ENCODE data around the gene GMDS. TPM values are rescaled to one million over a fixed set of nuclear protein-coding genes. Genes with fewer than 3 reads are reported as not detected.

Gene GMDS
- total and polyA plus RNA-seq, 2 of the 4 experiments (the other 2 are of a cell fraction), result 7.3 to 21.9 TPM

GRCh38 chr6:1607516-1608221 is 637.7 kb downstream of the GMDS start:
- ATAC-seq (ENCODE audit: low read depth) (no peak), DNase-seq (no peak)
- WGBS, 2 experiments (ENCODE audit: extremely low coverage in 2 of 2, insufficient read length in 1 of 2), result 53% methylated on average over 16 of the region's 32 CpGs; no CpG with 5 or more reads in 1 of the 2 experiments
- Histone ChIP-seq H3K9me1 (ENCODE audit: insufficient read depth, low read length) (no peaks in the 10 kb centered on the region), H3K27ac (ENCODE audit: insufficient read depth, low read length) (no peak overlapping the region), H2AFZ (replicated peaks; ENCODE audit: low read length, poor library complexity) (peak overlapping the region; percentile 18), H2BK20ac (ENCODE audit: low read depth, low read length) (no peak overlapping the region), H2BK15ac (ENCODE audit: low read depth, low read length) (no peak overlapping the region), H2BK120ac (ENCODE audit: low read depth, low read length) (no peak overlapping the region), H3K36me3 (ENCODE audit: control insufficient read depth, insufficient read depth, low read length) (peaks cover 5% of the 10 kb centered on the region), H2AK5ac (ENCODE audit: low read depth, low read length) (0 out of 2 replicates have a peak overlapping the region, but pooled peaks have one; percentile 9), H3K23ac (ENCODE audit: low read depth, low read length) (no peak overlapping the region), H3K56ac (ENCODE audit: extremely low read depth, insufficient read depth, low read length) (no peak overlapping the region), H2AK9ac (replicated peaks; ENCODE audit: low read depth, low read length, poor library complexity) (no peak overlapping the region), H3K27me3 (ENCODE audit: control insufficient read depth, insufficient read depth, low read length) (peaks cover 29% of the 10 kb centered on the region), H3K4me3 (ENCODE audit: insufficient read depth, low read depth, low read length) (no peak overlapping the region), H3K4me2 (ENCODE audit: low read depth, low read length) (no peak overlapping the region), H3K9ac (ENCODE audit: low read depth, low read length) (no peak overlapping the region), H4K5ac (ENCODE audit: low read depth, low read length) (no peak overlapping the region), H4K20me1 (ENCODE audit: insufficient read depth, low read length) (peaks cover 11% of the 10 kb centered on the region), H3K14ac (replicated peaks; ENCODE audit: low read depth, low read length) (no peak overlapping the region), H4K91ac (ENCODE audit: insufficient read depth, low read depth, low read length) (no peak overlapping the region), H3K4ac (ENCODE audit: low read depth, low read length) (no peak overlapping the region), H4K8ac (ENCODE audit: low read depth in 2 of 2, low read length in 2 of 2) (no peak overlapping the region), H3K4me1 (ENCODE audit: control insufficient read depth, insufficient read depth, low read length) (peaks cover 2% of the 10 kb centered on the region; the same call in 1 of the 2 replicates), H3K79me1 (ENCODE audit: low read depth in 1 of 2, low read length in 2 of 2) (peaks cover 0 to 8% of the 10 kb centered on the region in 2 experiments; a peak in 2 of 4 replicates), H3K9me3 (ENCODE audit: control insufficient read depth, insufficient read depth, low read length) (peaks cover 7% of the 10 kb centered on the region; the same call in 1 of the 2 replicates), H2BK5ac (ENCODE audit: low read depth, low read length, poor library complexity, severe bottlenecking) (no peak overlapping the region), H3K18ac (ENCODE audit: low read depth, low read length) (no peak overlapping the region)
- intact Hi-C loops (cut with micrococcal nuclease), result no loop called here
- in situ Hi-C loops (cut with MboI; ENCODE audit: low sequenced_read_pairs), result loop anchor here (10.0 kb wide), 1 partner anchor 577 kb away; no protein-coding TSS in a partner anchor
- ChIA-PET CTCF (interaction anchor here (0.8 to 3.2 kb wide), 3 partner anchors 497 to 842 kb away, joined by 3 to 9 read pairs (median 3); no protein-coding TSS in a partner anchor), POLR2A (ENCODE audit: unreplicated experiment) (no interaction called here)
- no TSS peak for BruUV-seq (replicated peaks)
- dilution Hi-C loops (cut with HindIII; ENCODE audit: low sequenced_read_pairs, unreplicated experiment), result no loop called here
- TF ChIP-seq CHD1 (IDR thresholded peaks at IDR 0.05; ENCODE audit: low read depth, low read length) (no peak), ELK1 (IDR thresholded peaks at IDR 0.05; ENCODE audit: borderline replicate concordance, low read depth, low read length) (no peak), FOS (IDR thresholded peaks at IDR 0.05; ENCODE audit: low read depth, low read length) (no peak), RAD21 (IDR thresholded peaks at IDR 0.05; ENCODE audit: low read length) (no peak), NFE2L2 (IDR thresholded peaks at IDR 0.05; ENCODE audit: low read depth, low read length) (no peak), MAFK (IDR thresholded peaks at IDR 0.05; ENCODE audit: low read depth, low read length) (no peak), CEBPB (IDR thresholded peaks at IDR 0.05; ENCODE audit: low read depth, low read length) (no peak), MAZ (IDR thresholded peaks at IDR 0.05; ENCODE audit: borderline replicate concordance, low read depth, low read length) (no peak), RFX5 (IDR thresholded peaks at IDR 0.05; ENCODE audit: low read depth, low read length) (no peak), POLR2A (IDR thresholded peaks at IDR 0.05; ENCODE audit: low read depth, low read length) (no peak), USF2 (IDR thresholded peaks at IDR 0.05; ENCODE audit: low read depth, low read length) (no peak), BHLHE40 (IDR thresholded peaks at IDR 0.05; ENCODE audit: low read depth, low read length) (no peak), CTCF (conservative IDR thresholded peaks at IDR 0.05; ENCODE audit: low read depth, low read length) (no peak), MXI1 (IDR thresholded peaks at IDR 0.05; ENCODE audit: borderline replicate concordance, low read depth, low read length) (no peak), SMC3 (IDR thresholded peaks at IDR 0.05; ENCODE audit: low read depth, low read length) (no peak)
